HCT116 (cell line): ENCODE results near the gene AFAP1L2.

ENCODE experiments used
- ATF3 ChIP-seq: IDR thresholded peaks from 2 replicates; pipeline ENCODE4 v1.6.1; 2012
- CEBPB ChIP-seq: IDR thresholded peaks from 2 replicates; pipeline ENCODE4 v1.6.1; 2012; ENCODE audit warnings: low read depth
- EGR1 ChIP-seq: IDR thresholded peaks from 2 replicates; pipeline ENCODE4 v1.6.1; 2012; ENCODE audit warnings: low read depth
- EZH2 ChIP-seq: fragments of 200-600 bp; sonication (generic); IDR thresholded peaks from 2 replicates; pipeline ENCODE4 v1.6.1; 2017; ENCODE audit warnings: antibody characterized with exemption, mixed run types
- EZH2phosphoT487 ChIP-seq: fragments of 200-600 bp; IDR thresholded peaks from 2 replicates; pipeline ENCODE4 v1.6.1; 2018; ENCODE audit warnings: antibody characterized with exemption, borderline replicate concordance
- POLR2A ChIP-seq: IDR thresholded peaks from 2 replicates; pipeline ENCODE4 v1.7.0; 2011; ENCODE audit warnings: borderline replicate concordance; ENCODE audit not compliant: insufficient read depth, insufficient read length; ENCODE audit errors: extremely low read depth
- POLR2AphosphoS5 ChIP-seq: IDR thresholded peaks from 2 replicates; pipeline ENCODE4 v1.6.1; 2011; ENCODE audit warnings: mild to moderate bottlenecking, low read depth, low read length, moderate library complexity
- SRF ChIP-seq: IDR thresholded peaks from 2 replicates; pipeline ENCODE4 v1.6.1; 2012; ENCODE audit warnings: low read depth
- TCF7L2 ChIP-seq: IDR thresholded peaks from 2 replicates; pipeline ENCODE4 v1.7.0; 2011; ENCODE audit warnings: borderline replicate concordance, inconsistent platforms; ENCODE audit not compliant: insufficient read depth, insufficient read length; ENCODE audit errors: extremely low read depth
- ZNF274 ChIP-seq: fragments of 200-500 bp; sonication (Bioruptor generic); IDR thresholded peaks from 2 replicates; pipeline ENCODE4 v1.6.1; 2014; ENCODE audit warnings: mild to moderate bottlenecking, low read depth, low read length, inconsistent platforms
- TF ChIP-seq, protein P1 (sequence below), 3 experiments: fragments of 200-600 bp in 1 of 3; sonication (generic) in 1 of 3; IDR thresholded peaks in 2 of 3; conservative IDR thresholded peaks in 1 of 3; 2 replicates each; pipeline ENCODE4 v1.5.1; 2012 to 2017; ENCODE audit warnings: low read depth in 2 of 3, low read length in 2 of 3, antibody characterized with exemption in 1 of 3, borderline replicate concordance in 1 of 3, control low read depth in 1 of 3, mild to moderate bottlenecking in 1 of 3, mixed read lengths in 1 of 3, mixed run types in 1 of 3, moderate library complexity in 1 of 3; ENCODE audit not compliant: insufficient read depth in 1 of 3
- TF ChIP-seq, protein P2 (sequence below): IDR thresholded peaks from 2 replicates; pipeline ENCODE4 v1.6.1; 2012
- TF ChIP-seq, protein P3 (sequence below): IDR thresholded peaks from 2 replicates; pipeline ENCODE4 v1.6.1; 2012; ENCODE audit warnings: low read depth
- TF ChIP-seq, protein P4 (sequence below): IDR thresholded peaks from 2 replicates; pipeline ENCODE4 v1.6.1; 2011; ENCODE audit warnings: mild to moderate bottlenecking, low read length, moderate library complexity; ENCODE audit not compliant: insufficient replicate concordance; ENCODE audit errors: extremely low read depth

- TF ChIP-seq, protein P1, sequence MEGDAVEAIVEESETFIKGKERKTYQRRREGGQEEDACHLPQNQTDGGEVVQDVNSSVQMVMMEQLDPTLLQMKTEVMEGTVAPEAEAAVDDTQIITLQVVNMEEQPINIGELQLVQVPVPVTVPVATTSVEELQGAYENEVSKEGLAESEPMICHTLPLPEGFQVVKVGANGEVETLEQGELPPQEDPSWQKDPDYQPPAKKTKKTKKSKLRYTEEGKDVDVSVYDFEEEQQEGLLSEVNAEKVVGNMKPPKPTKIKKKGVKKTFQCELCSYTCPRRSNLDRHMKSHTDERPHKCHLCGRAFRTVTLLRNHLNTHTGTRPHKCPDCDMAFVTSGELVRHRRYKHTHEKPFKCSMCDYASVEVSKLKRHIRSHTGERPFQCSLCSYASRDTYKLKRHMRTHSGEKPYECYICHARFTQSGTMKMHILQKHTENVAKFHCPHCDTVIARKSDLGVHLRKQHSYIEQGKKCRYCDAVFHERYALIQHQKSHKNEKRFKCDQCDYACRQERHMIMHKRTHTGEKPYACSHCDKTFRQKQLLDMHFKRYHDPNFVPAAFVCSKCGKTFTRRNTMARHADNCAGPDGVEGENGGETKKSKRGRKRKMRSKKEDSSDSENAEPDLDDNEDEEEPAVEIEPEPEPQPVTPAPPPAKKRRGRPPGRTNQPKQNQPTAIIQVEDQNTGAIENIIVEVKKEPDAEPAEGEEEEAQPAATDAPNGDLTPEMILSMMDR (IDR thresholded peaks at IDR 0.05 in 2 of 3, conservative IDR thresholded peaks at IDR 0.05 in 1 of 3; ENCODE audit: borderline replicate concordance in 1 of 3, insufficient read depth in 1 of 3, low read depth in 2 of 3, low read length in 2 of 3): no peak
- TF ChIP-seq TCF7L2 (no peak), EZH2 (no peak), EGR1 (no peak), CEBPB (no peak), ZNF274 (no peak), POLR2AphosphoS5 (no peak), EZH2phosphoT487 (no peak), SRF (no peak), POLR2A (no peak), ATF3 (no peak)
- TF ChIP-seq, protein P2, sequence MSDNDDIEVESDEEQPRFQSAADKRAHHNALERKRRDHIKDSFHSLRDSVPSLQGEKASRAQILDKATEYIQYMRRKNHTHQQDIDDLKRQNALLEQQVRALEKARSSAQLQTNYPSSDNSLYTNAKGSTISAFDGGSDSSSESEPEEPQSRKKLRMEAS: no peak
- TF ChIP-seq, protein P3, sequence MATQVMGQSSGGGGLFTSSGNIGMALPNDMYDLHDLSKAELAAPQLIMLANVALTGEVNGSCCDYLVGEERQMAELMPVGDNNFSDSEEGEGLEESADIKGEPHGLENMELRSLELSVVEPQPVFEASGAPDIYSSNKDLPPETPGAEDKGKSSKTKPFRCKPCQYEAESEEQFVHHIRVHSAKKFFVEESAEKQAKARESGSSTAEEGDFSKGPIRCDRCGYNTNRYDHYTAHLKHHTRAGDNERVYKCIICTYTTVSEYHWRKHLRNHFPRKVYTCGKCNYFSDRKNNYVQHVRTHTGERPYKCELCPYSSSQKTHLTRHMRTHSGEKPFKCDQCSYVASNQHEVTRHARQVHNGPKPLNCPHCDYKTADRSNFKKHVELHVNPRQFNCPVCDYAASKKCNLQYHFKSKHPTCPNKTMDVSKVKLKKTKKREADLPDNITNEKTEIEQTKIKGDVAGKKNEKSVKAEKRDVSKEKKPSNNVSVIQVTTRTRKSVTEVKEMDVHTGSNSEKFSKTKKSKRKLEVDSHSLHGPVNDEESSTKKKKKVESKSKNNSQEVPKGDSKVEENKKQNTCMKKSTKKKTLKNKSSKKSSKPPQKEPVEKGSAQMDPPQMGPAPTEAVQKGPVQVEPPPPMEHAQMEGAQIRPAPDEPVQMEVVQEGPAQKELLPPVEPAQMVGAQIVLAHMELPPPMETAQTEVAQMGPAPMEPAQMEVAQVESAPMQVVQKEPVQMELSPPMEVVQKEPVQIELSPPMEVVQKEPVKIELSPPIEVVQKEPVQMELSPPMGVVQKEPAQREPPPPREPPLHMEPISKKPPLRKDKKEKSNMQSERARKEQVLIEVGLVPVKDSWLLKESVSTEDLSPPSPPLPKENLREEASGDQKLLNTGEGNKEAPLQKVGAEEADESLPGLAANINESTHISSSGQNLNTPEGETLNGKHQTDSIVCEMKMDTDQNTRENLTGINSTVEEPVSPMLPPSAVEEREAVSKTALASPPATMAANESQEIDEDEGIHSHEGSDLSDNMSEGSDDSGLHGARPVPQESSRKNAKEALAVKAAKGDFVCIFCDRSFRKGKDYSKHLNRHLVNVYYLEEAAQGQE: no peak
- TF ChIP-seq, protein P4, sequence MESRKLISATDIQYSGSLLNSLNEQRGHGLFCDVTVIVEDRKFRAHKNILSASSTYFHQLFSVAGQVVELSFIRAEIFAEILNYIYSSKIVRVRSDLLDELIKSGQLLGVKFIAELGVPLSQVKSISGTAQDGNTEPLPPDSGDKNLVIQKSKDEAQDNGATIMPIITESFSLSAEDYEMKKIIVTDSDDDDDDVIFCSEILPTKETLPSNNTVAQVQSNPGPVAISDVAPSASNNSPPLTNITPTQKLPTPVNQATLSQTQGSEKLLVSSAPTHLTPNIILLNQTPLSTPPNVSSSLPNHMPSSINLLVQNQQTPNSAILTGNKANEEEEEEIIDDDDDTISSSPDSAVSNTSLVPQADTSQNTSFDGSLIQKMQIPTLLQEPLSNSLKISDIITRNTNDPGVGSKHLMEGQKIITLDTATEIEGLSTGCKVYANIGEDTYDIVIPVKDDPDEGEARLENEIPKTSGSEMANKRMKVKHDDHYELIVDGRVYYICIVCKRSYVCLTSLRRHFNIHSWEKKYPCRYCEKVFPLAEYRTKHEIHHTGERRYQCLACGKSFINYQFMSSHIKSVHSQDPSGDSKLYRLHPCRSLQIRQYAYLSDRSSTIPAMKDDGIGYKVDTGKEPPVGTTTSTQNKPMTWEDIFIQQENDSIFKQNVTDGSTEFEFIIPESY: no peak
These were observed 29.3 kb downstream of the AFAP1L2 start for GRCh38 chr10:114375047-114375446.
